ENCODE data around the gene SLC25A3. TPM values are rescaled to one million over a fixed set of nuclear protein-coding genes. Genes with fewer than 3 reads are reported as not detected.
"Not testable (repeated sequence)": the region's sequence is repeated elsewhere in the genome, so short reads cannot be mapped to it uniquely, and the experiment has no call there.

SLC25A3 gene
- total and polyA plus RNA-seq, 8 donors: 308 to 594 (median 400) TPM

DNA sequence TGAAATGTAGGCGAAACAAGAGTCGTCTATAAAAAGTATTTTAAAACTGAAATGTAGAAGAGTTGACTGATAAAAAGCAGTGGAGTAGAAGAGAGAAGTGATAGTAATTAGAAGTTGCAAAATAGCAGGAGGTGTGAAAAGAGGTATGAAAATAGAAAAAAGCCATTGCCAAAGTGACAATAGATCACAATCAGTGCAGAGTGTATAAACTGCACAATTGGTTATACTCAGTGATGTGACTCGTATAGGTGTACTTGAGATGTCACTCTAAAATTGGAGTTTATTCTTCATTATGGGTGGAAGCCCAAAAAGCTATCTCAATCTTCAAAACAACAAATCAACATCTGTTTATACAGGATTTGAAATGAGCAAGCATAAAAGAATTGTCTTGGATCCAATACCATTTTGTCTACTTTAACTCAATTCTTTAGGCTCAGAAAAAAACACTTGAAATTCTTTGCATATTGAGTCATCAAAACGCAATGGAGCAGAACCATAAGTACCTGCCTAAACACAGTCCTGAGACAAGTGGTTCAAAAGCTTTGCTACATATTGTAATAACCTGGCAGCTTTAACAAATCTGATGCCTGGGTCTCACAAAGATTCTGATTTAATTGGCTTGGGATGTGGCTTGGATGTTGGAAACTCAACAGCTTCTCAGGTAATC is 42.3 kb downstream of the SLC25A3 start:
- H3K9me3 ChIP-seq: no peaks in the 10 kb centered on the region
- intact Hi-C loops (cut with DNase I; ENCODE audit: low total_unique reads): no loop called here
- H3K27ac ChIP-seq: no peak overlapping the region
- no peak for TF ChIP-seq POLR2A (IDR thresholded peaks at IDR 0.05)
- no peak for TF ChIP-seq EP300 (IDR thresholded peaks at IDR 0.05)
- TF ChIP-seq POLR2AphosphoS5 (IDR thresholded peaks at IDR 0.05): no peak
- TF ChIP-seq, protein P1, sequence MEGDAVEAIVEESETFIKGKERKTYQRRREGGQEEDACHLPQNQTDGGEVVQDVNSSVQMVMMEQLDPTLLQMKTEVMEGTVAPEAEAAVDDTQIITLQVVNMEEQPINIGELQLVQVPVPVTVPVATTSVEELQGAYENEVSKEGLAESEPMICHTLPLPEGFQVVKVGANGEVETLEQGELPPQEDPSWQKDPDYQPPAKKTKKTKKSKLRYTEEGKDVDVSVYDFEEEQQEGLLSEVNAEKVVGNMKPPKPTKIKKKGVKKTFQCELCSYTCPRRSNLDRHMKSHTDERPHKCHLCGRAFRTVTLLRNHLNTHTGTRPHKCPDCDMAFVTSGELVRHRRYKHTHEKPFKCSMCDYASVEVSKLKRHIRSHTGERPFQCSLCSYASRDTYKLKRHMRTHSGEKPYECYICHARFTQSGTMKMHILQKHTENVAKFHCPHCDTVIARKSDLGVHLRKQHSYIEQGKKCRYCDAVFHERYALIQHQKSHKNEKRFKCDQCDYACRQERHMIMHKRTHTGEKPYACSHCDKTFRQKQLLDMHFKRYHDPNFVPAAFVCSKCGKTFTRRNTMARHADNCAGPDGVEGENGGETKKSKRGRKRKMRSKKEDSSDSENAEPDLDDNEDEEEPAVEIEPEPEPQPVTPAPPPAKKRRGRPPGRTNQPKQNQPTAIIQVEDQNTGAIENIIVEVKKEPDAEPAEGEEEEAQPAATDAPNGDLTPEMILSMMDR (IDR thresholded peaks at IDR 0.05): no peak
- peak in 1 of 2 donors; percentile 8 for DNase-seq
- no peak overlapping the region for H3K4me3 ChIP-seq
- H3K36me3 ChIP-seq: peaks cover 0 to 8% (median 2%) of the 10 kb centered on the region in 4 donors
- peaks cover 0 to 6% (median 0%) of the 10 kb centered on the region in 4 donors for H3K4me1 ChIP-seq
- H3K27me3 ChIP-seq: no peaks in the 10 kb centered on the region
- WGBS, 5 donors: 79 to 86% (median 85%) methylated on average over 4 of the region's 4 CpGs

DNA sequence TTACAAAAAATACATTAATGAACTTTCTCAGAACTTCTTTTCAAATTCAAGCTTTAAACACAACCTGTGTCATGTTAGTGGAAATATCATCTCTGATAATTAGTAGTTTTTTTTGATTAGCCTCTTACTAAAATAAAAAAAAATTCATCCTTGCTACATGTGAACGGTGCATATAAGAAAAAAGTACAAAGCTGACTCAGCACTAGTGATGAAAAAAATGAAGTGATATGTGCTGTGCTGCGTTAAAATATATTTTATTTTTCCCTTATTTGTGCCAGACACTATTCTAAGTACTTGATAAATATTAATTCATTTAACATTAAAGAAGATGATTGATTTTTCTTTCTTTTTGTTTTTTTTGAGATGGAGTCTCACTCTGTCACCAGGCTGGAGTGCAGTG is 43.6 kb downstream of the SLC25A3 start:
- DNase-seq: no peak
- Histone ChIP-seq H3K27me3 (no peaks in the 10 kb centered on the region), H3K4me1 (peaks cover 0 to 6% (median 1%) of the 10 kb centered on the region in 4 donors), H3K36me3 (peaks cover 0 to 8% (median 2%) of the 10 kb centered on the region in 4 donors), H3K27ac (no peak overlapping the region), H3K9me3 (no peaks in the 10 kb centered on the region), H3K4me3 (no peak overlapping the region)
- WGBS, 5 donors: 83 to 88% (median 87%) methylated on average over 2 of the region's 2 CpGs
- intact Hi-C loops (cut with DNase I; ENCODE audit: low total_unique reads): no loop called here
- no peak for TF ChIP-seq POLR2AphosphoS5 (IDR thresholded peaks at IDR 0.05)
- TF ChIP-seq, protein P1 (IDR thresholded peaks at IDR 0.05): no peak
- TF ChIP-seq EP300 (IDR thresholded peaks at IDR 0.05): no peak
- no peak for TF ChIP-seq POLR2A (IDR thresholded peaks at IDR 0.05)

- no peak for TF ChIP-seq POLR2AphosphoS5 (IDR thresholded peaks at IDR 0.05)
- no peak for TF ChIP-seq EP300 (IDR thresholded peaks at IDR 0.05)
- TF ChIP-seq POLR2A (IDR thresholded peaks at IDR 0.05): no peak
- TF ChIP-seq, protein P1 (IDR thresholded peaks at IDR 0.05): no peak
- H3K9me3 ChIP-seq: no peaks in the 10 kb centered on the region
- no peak for DNase-seq
- H3K27me3 ChIP-seq: no peaks in the 10 kb centered on the region
- H3K36me3 ChIP-seq: peaks cover 0 to 4% (median under 1%) of the 10 kb centered on the region in 4 donors
- no peak overlapping the region for H3K4me3 ChIP-seq
- peaks cover 0 to 11% (median 6%) of the 10 kb centered on the region in 4 donors for H3K4me1 ChIP-seq
- H3K27ac ChIP-seq: no peak overlapping the region
- intact Hi-C loops (cut with DNase I; ENCODE audit: low total_unique reads): no loop called here
- WGBS, 5 donors: 92 to 98% (median 95%) methylated on average over 2 of the region's 2 CpGs
These were observed 44.5 kb downstream of the SLC25A3 start for GRCh38 chr12:98638009-98638408.

- H3K4me3 ChIP-seq: no peak overlapping the region
- H3K27ac ChIP-seq: no peak overlapping the region
- H3K27me3 ChIP-seq: no peaks in the 10 kb centered on the region
- no peak for TF ChIP-seq EP300 (IDR thresholded peaks at IDR 0.05)
- TF ChIP-seq POLR2A (IDR thresholded peaks at IDR 0.05): no peak
- TF ChIP-seq, protein P1 (IDR thresholded peaks at IDR 0.05): no peak
- TF ChIP-seq POLR2AphosphoS5 (IDR thresholded peaks at IDR 0.05): no peak
- no peaks in the 10 kb centered on the region for H3K36me3 ChIP-seq
- no peaks in the 10 kb centered on the region for H3K9me3 ChIP-seq
- peaks cover 0 to 23% (median 15%) of the 10 kb centered on the region in 4 donors for H3K4me1 ChIP-seq
- WGBS, 5 donors: 76 to 89% (median 85%) methylated on average over 3 of the region's 3 CpGs
- intact Hi-C loops (cut with DNase I; ENCODE audit: low total_unique reads): no loop called here
- DNase-seq: no peak
These were observed 46.0 kb downstream of the SLC25A3 start for GRCh38 chr12:98639491-98639890.

DNA sequence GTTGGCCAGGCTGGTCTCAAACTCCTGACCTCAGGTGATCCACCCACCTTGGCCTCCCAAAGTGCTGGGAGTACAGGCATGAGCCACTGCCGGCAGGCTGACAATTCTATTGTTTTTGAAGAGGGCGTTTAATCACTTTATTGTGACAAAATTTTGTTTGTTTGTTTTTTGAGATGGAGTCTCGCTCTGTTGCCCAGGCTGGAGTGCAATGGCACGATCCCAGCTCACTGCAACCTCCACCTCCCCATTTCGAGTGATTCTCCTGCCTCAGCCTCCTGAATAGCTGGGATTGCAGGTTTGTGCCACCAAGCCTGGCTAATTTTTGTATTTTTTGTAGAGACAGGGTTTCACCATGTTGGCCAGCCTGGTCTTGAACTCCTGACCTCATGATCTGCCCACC is 49.3 kb downstream of the SLC25A3 start:
- intact Hi-C loops (cut with DNase I; ENCODE audit: low total_unique reads): loop anchor here (10.0 kb wide), 1 partner anchor 78 kb away; no protein-coding TSS in a partner anchor
- H3K4me3 ChIP-seq, H3K36me3 ChIP-seq, H3K9me3 ChIP-seq, DNase-seq, H3K27me3 ChIP-seq, H3K27ac ChIP-seq: not testable (repeated sequence)
- 92 to 98% (median 94%) methylated on average over 5 of the region's 5 CpGs for WGBS, 5 donors
- H3K4me1 ChIP-seq: peaks cover 0 to 40% (median 23%) of the 10 kb centered on the region in 4 donors

Measured in stomach (tissue), 9 donors.